ENCODE measurements around the gene ZBTB7A.

ZBTB7A gene

GRCh38 chr19:4094291-4094690 is 27.6 kb upstream of the ZBTB7A start:
- Histone ChIP-seq H3K4me1 (ENCODE audit: control insufficient read depth in 2 of 2, insufficient read depth in 2 of 2, low read length in 2 of 2) (peaks cover 22 to 23% of the 10 kb centered on the region in 2 donors), H3K9me3 (ENCODE audit: control insufficient read depth in 2 of 2, low read length in 2 of 2) (no peaks in the 10 kb centered on the region), H3K27ac (ENCODE audit: low read depth in 2 of 2, low read length in 2 of 2) (peak overlapping the region in 1 of 2 donors; percentile 94), H3K36me3 (ENCODE audit: control insufficient read depth in 2 of 2, insufficient read depth in 2 of 2, low read length in 2 of 2) (peaks cover 23 to 34% of the 10 kb centered on the region in 2 donors), H3K9ac (ENCODE audit: low read depth in 1 of 2, low read length in 2 of 2) (peak overlapping the region in 1 of 2 donors; percentile 66), H3K4me3 (ENCODE audit: low read length in 2 of 2) (no peak overlapping the region), H3K27me3 (ENCODE audit: control insufficient read depth in 2 of 2, insufficient read depth in 2 of 2, low read length in 2 of 2) (no peaks in the 10 kb centered on the region)

- H3K27me3 ChIP-seq (ENCODE audit: control insufficient read depth in 2 of 2, insufficient read depth in 2 of 2, low read length in 2 of 2): no peaks in the 10 kb centered on the region
- peaks cover 22 to 23% of the 10 kb centered on the region in 2 donors for H3K4me1 ChIP-seq (ENCODE audit: control insufficient read depth in 2 of 2, insufficient read depth in 2 of 2, low read length in 2 of 2)
- no peaks in the 10 kb centered on the region for H3K9me3 ChIP-seq (ENCODE audit: control insufficient read depth in 2 of 2, low read length in 2 of 2)
- H3K36me3 ChIP-seq (ENCODE audit: control insufficient read depth in 2 of 2, insufficient read depth in 2 of 2, low read length in 2 of 2): peaks cover 17 to 29% of the 10 kb centered on the region in 2 donors
- H3K4me3 ChIP-seq (ENCODE audit: low read length in 2 of 2): no peak overlapping the region
- no peak overlapping the region for H3K9ac ChIP-seq (ENCODE audit: low read depth in 1 of 2, low read length in 2 of 2)
- H3K27ac ChIP-seq (ENCODE audit: low read depth in 2 of 2, low read length in 2 of 2): no peak overlapping the region
Measured at GRCh38 chr19:4093643-4094175, 27.0 kb upstream of the ZBTB7A start.

- Histone ChIP-seq H3K36me3 (ENCODE audit: control insufficient read depth in 2 of 2, insufficient read depth in 2 of 2, low read length in 2 of 2) (peaks cover 7 to 18% of the 10 kb centered on the region in 2 donors), H3K27ac (ENCODE audit: low read depth in 2 of 2, low read length in 2 of 2) (no peak overlapping the region), H3K9ac (ENCODE audit: low read depth in 1 of 2, low read length in 2 of 2) (no peak overlapping the region), H3K4me3 (ENCODE audit: low read length in 2 of 2) (no peak overlapping the region), H3K27me3 (ENCODE audit: control insufficient read depth in 2 of 2, insufficient read depth in 2 of 2, low read length in 2 of 2) (no peaks in the 10 kb centered on the region), H3K4me1 (ENCODE audit: control insufficient read depth in 2 of 2, insufficient read depth in 2 of 2, low read length in 2 of 2) (peaks cover 24% of the 10 kb centered on the region in 2 donors), H3K9me3 (ENCODE audit: control insufficient read depth in 2 of 2, low read length in 2 of 2) (no peaks in the 10 kb centered on the region)
Measured at GRCh38 chr19:4090356-4091220, 23.9 kb upstream of the ZBTB7A start.

- no peaks in the 10 kb centered on the region for H3K27me3 ChIP-seq (ENCODE audit: control insufficient read depth in 2 of 2, insufficient read depth in 2 of 2, low read length in 2 of 2)
- peaks cover 7 to 16% of the 10 kb centered on the region in 2 donors for H3K36me3 ChIP-seq (ENCODE audit: control insufficient read depth in 2 of 2, insufficient read depth in 2 of 2, low read length in 2 of 2)
- peak overlapping the region in 1 of 2 donors; percentile 26 for H3K9ac ChIP-seq (ENCODE audit: low read depth in 1 of 2, low read length in 2 of 2)
- peak overlapping the region in 1 of 2 donors; percentile 65 for H3K27ac ChIP-seq (ENCODE audit: low read depth in 2 of 2, low read length in 2 of 2)
- H3K4me1 ChIP-seq (ENCODE audit: control insufficient read depth in 2 of 2, insufficient read depth in 2 of 2, low read length in 2 of 2): peaks cover 19% of the 10 kb centered on the region in 2 donors
- no peaks in the 10 kb centered on the region for H3K9me3 ChIP-seq (ENCODE audit: control insufficient read depth in 2 of 2, low read length in 2 of 2)
- H3K4me3 ChIP-seq (ENCODE audit: low read length in 2 of 2): no peak overlapping the region
Measured at GRCh38 chr19:4089946-4090345, 23.2 kb upstream of the ZBTB7A start.

GRCh38 chr19:4089400-4089908 is 22.8 kb upstream of the ZBTB7A start:
- Histone ChIP-seq H3K27me3 (ENCODE audit: control insufficient read depth in 2 of 2, insufficient read depth in 2 of 2, low read length in 2 of 2) (no peaks in the 10 kb centered on the region), H3K4me3 (ENCODE audit: low read length in 2 of 2) (peak overlapping the region; percentile 20 to 23), H3K9me3 (ENCODE audit: control insufficient read depth in 2 of 2, low read length in 2 of 2) (no peaks in the 10 kb centered on the region), H3K27ac (ENCODE audit: low read depth in 2 of 2, low read length in 2 of 2) (peak overlapping the region; percentile 55 to 65), H3K4me1 (ENCODE audit: control insufficient read depth in 2 of 2, insufficient read depth in 2 of 2, low read length in 2 of 2) (peaks cover 14 to 15% of the 10 kb centered on the region in 2 donors), H3K36me3 (ENCODE audit: control insufficient read depth in 2 of 2, insufficient read depth in 2 of 2, low read length in 2 of 2) (peaks cover 7 to 16% of the 10 kb centered on the region in 2 donors), H3K9ac (ENCODE audit: low read depth in 1 of 2, low read length in 2 of 2) (peak overlapping the region in 1 of 2 donors; percentile 26)

GRCh38 chr19:4088975-4089374 is 22.3 kb upstream of the ZBTB7A start:
- peak overlapping the region in 1 of 2 donors; percentile 20 for H3K4me3 ChIP-seq (ENCODE audit: low read length in 2 of 2)
- H3K27me3 ChIP-seq (ENCODE audit: control insufficient read depth in 2 of 2, insufficient read depth in 2 of 2, low read length in 2 of 2): no peaks in the 10 kb centered on the region
- H3K36me3 ChIP-seq (ENCODE audit: control insufficient read depth in 2 of 2, insufficient read depth in 2 of 2, low read length in 2 of 2): peaks cover 7 to 16% of the 10 kb centered on the region in 2 donors
- peak overlapping the region; percentile 55 to 65 for H3K27ac ChIP-seq (ENCODE audit: low read depth in 2 of 2, low read length in 2 of 2)
- no peaks in the 10 kb centered on the region for H3K9me3 ChIP-seq (ENCODE audit: control insufficient read depth in 2 of 2, low read length in 2 of 2)
- H3K9ac ChIP-seq (ENCODE audit: low read depth in 1 of 2, low read length in 2 of 2): no peak overlapping the region
- H3K4me1 ChIP-seq (ENCODE audit: control insufficient read depth in 2 of 2, insufficient read depth in 2 of 2, low read length in 2 of 2): peaks cover 16 to 18% of the 10 kb centered on the region in 2 donors

GRCh38 chr19:4087787-4088679 is 21.3 kb upstream of the ZBTB7A start:
- Histone ChIP-seq H3K27me3 (ENCODE audit: control insufficient read depth in 2 of 2, insufficient read depth in 2 of 2, low read length in 2 of 2) (no peaks in the 10 kb centered on the region), H3K4me3 (ENCODE audit: low read length in 2 of 2) (no peak overlapping the region), H3K4me1 (ENCODE audit: control insufficient read depth in 2 of 2, insufficient read depth in 2 of 2, low read length in 2 of 2) (peaks cover 20 to 25% of the 10 kb centered on the region in 2 donors), H3K9me3 (ENCODE audit: control insufficient read depth in 2 of 2, low read length in 2 of 2) (no peaks in the 10 kb centered on the region), H3K27ac (ENCODE audit: low read depth in 2 of 2, low read length in 2 of 2) (no peak overlapping the region), H3K36me3 (ENCODE audit: control insufficient read depth in 2 of 2, insufficient read depth in 2 of 2, low read length in 2 of 2) (peaks cover 5 to 16% of the 10 kb centered on the region in 2 donors), H3K9ac (ENCODE audit: low read depth in 1 of 2, low read length in 2 of 2) (no peak overlapping the region)

GRCh38 chr19:4086411-4086867 is 19.7 kb upstream of the ZBTB7A start:
- Histone ChIP-seq H3K9me3 (ENCODE audit: control insufficient read depth in 2 of 2, low read length in 2 of 2) (no peaks in the 10 kb centered on the region), H3K36me3 (ENCODE audit: control insufficient read depth in 2 of 2, insufficient read depth in 2 of 2, low read length in 2 of 2) (peaks cover 5 to 13% of the 10 kb centered on the region in 2 donors), H3K4me1 (ENCODE audit: control insufficient read depth in 2 of 2, insufficient read depth in 2 of 2, low read length in 2 of 2) (peaks cover 20 to 25% of the 10 kb centered on the region in 2 donors), H3K9ac (ENCODE audit: low read depth in 1 of 2, low read length in 2 of 2) (peak overlapping the region in 1 of 2 donors; percentile 48), H3K27me3 (ENCODE audit: control insufficient read depth in 2 of 2, insufficient read depth in 2 of 2, low read length in 2 of 2) (no peaks in the 10 kb centered on the region), H3K4me3 (ENCODE audit: low read length in 2 of 2) (peak overlapping the region in 1 of 2 donors; percentile 11), H3K27ac (ENCODE audit: low read depth in 2 of 2, low read length in 2 of 2) (peak overlapping the region; percentile 86 to 90)

- H3K9me3 ChIP-seq (ENCODE audit: control insufficient read depth in 2 of 2, low read length in 2 of 2): no peaks in the 10 kb centered on the region
- H3K4me1 ChIP-seq (ENCODE audit: control insufficient read depth in 2 of 2, insufficient read depth in 2 of 2, low read length in 2 of 2): peaks cover 20 to 29% of the 10 kb centered on the region in 2 donors
- peak overlapping the region; percentile 68 to 74 for H3K9ac ChIP-seq (ENCODE audit: low read depth in 1 of 2, low read length in 2 of 2)
- H3K4me3 ChIP-seq (ENCODE audit: low read length in 2 of 2): peak overlapping the region; percentile 26 to 37
- no peaks in the 10 kb centered on the region for H3K27me3 ChIP-seq (ENCODE audit: control insufficient read depth in 2 of 2, insufficient read depth in 2 of 2, low read length in 2 of 2)
- peak overlapping the region; percentile 77 to 78 for H3K27ac ChIP-seq (ENCODE audit: low read depth in 2 of 2, low read length in 2 of 2)
- peaks cover under 1 to 2% of the 10 kb centered on the region in 2 donors for H3K36me3 ChIP-seq (ENCODE audit: control insufficient read depth in 2 of 2, insufficient read depth in 2 of 2, low read length in 2 of 2)
Measured at GRCh38 chr19:4084547-4084877, 17.8 kb upstream of the ZBTB7A start.

Measured in mucosa of rectum (tissue), 2 donors.